Stimulated activated CD4-positive, alpha-beta T cell treated with anti-CD3 and anti-CD28 coated beads, TNF-alpha, amount 100 ng/mL, for 4 hours (primary cell): ENCODE measurements around the gene BRD2.
A peak's percentile ranks its signal among the peaks of the same experiment; 100 is the strongest.

Source experiments
- DNase-seq, 3 experiments: peaks; one replicate each; pipeline ENCODE4 v3.0.0-alpha.2; 2020; ENCODE audit warnings: low read depth in 3 of 3

BRD2 gene

DNA sequence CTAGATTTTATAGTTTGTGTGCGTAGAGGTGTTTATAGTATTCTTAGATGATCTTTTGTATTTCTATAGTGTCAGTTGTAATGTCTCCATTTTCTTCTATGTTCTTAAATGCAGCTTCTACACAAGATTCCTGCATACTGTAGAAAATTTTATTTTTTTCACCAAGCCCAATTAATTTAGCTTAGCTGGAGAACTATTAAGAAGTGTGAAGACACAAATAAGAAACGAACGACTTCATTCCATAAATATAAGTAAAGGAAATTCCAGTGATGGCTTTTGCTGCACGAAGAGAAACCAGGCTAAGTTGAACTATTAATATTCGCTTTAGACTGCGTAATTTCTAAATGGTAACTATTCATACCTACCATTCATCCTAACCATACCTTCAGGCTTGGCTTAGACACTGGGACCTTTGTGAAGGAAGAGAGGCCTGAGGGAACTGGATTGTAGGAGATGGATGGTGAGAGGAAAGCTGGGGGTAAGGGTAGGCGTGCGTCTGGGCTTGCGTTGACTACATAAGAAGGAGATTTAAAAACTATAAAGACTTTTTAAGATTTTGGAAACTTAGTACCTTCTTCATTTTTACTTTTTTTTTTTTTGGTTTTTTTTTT, 25.1 kb downstream of the BRD2 start:
- DNase-seq: no peak

GRCh38 chr6:32995448-32995847, 27.1 kb downstream of the BRD2 start:
- no peak for DNase-seq

DNA sequence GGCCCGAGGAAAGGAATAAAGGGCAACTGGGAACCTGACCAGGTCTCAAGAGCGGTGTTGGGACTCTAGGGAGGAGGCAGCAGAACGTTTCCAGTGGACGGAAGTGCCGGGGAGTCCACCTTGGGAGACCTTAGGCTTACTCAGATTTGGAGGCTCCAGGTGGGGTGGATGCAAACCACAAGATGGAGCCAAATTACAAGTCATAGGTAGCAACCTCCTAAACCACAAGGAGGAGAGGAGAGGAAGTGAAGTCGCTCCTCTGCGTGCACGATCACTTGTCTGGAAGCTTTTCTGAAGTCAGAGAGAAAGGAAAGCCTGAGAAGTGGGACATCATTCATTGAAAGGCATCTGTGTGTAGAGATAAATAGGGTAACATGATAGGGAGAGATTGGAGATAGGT, 31.7 kb downstream of the BRD2 start:
- no peak for DNase-seq

DNA sequence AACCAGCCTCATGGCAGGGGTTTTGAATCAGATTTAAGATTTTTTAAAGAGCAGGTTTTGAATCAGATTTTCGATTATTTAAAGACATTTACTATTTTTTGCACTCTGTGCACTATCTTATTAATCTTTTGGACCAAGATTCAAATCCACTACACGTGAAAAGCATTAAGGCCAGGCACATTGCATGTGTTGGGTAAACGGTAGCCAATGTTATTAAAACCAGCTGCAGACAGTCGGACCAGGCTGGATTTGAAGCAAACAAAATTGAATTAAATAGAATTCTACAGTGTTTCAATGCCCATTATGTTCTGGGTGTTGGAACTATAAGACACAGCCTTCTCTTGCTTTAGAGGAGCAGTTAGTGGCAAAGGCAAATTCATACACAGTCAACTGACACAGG, 33.3 kb downstream of the BRD2 start:
- DNase-seq: no peak

DNA sequence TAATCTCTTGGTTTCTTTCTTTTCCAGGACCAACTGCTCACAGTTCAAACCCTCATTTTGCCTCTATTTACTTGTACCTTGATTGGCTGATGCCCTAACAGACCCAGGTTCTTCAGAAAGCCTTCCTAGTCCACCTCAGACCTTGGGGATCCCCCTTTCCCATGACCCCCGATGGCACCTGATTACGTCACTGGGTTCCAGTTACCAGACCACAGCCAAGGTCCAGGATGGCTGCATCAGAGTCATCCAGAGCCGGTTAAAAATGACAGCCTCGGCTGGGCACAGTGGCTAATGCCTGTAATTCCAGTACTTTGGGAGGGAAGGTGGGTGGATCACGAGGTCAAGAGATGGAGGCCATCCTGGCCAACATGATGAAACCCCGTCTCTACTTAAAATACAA, 36.5 kb downstream of the BRD2 start:
- DNase-seq: no peak

DNA sequence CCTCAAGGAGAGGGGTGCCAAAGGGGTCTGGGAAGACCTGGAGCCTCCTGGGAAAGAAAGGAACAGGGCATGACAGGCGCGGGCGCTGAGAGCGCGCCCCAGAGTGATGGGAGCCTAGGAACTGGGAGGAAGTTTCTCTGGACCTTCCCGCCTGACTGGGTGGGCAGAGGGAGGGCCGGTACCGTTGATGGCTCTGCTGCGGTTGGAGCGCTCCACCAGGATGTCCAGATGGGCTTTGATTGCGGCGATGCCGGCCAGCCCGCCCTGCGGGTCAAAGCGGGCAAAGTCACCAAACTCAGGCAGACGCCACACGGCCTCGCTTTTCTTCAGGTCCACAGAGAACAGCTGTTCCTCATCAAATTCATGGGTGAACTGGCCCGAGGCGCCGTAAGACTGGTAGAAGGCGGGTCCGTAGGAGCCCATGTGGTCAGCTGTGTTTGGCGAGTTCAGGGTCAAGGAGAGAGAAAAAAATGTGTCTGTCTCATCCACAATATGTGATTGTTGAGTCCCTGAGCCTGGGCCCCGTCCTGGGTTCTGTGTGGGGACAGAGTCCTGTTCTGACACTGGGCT, 39.5 kb downstream of the BRD2 start:
- no peak for DNase-seq

DNA sequence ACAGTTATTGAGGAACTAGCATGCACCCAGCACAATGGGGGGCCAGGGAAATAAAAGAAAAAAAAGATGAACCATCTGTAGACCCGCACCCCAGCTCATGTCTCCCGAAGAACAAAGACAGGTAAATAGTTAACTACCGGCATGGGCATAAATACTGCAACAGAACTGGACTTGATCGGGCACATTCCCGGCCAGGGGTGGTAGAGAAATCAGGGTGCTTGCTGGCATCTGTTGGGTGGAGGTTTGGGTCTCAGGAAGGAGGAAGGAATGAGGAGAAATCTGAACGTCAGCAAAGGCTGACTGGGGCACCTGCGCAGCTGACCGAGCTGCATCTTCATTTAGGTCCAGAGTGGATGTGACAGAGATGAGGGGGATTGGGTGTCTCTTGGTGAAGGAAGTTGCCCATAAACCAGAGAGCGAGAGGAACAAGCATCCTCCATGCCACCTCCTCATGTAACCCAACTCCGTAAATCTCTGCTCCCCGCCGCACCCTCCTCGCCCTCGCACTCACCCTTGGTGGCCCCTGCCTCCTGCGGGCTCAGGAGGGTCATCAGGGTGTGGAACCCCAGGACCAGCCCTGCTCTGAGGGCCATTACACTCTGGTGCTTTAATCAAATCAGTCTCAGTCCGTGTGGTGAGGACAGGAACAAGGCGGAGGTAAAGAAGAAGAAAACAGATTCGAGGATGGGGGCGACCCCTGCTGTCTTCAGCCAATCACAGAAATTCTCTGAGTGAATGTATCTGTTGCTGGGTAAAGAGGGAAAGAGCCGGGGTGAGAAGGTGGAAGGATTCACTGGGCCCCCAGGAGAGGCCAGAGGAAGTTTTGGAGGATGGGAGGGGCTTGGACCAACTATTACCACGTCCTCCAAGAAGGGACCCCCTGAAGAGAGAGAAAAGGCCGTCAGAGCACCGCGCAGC, 40.8 kb downstream of the BRD2 start, which contains the start of gene HLA-DOA:
TSS of gene HLA-DOA (minus strand) at position 648 of the 918 bp plus-strand sequence.
- DNase-seq: no peak

GRCh38 chr6:33010356-33010755, 42.0 kb downstream of the BRD2 start:
- DNase-seq: no peak

DNA sequence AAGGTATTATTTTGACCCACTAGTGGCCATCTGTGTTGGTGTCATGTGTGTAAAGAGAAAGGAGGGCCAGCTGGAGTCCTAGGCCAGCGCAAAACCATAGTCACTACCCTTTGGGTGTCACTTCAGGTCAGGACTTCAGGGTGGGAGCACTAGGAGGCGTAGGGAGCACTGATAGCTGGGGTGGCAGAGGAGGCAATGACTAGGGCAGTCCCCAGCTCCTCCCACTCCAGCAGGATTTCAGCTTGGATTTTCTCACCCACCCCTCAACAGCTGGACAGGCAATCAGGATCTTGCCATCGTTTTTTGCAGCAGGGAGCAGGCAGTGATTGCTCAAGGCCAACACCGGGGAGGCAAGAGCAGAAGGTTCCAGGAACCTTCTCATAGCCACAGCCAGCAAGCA, 45.2 kb downstream of the BRD2 start:
- no peak for DNase-seq

DNA sequence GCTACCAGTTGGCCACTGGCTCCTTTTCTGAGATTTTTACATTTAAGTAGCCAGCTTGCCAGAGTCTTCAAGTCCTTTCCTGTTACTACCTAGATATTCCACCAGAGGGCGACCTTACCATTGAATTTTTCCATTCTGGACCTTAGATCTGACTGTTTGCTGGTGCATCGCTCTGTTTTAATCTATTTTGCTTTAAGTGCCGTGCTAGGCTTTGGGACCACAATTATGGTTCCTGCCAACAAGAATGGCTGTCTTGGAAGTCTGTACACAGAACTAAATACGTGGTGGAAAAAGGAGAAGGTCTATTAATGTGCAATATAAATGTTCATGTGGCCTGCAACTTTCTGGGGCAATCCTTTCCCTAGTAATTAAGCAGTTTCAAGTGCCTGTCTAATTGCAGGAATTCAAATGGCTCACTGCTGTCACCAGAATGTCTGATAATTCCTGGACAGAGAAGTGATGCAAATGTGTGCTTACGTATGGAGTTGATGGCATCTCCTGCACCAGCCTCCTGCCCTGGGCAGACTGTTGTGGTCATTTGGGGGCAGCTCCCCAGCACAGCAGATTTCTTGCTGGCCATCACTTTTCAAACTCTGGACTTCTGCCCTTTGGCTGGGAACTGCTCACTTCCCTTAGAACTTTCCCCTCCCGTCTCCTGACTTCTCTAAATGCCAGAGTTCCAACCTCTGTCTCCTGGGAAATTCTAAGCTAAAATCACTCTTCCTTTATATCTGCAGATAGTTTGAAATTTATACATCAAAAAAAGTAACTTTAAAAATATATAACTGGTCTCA, 46.6 kb downstream of the BRD2 start:
- peak in 1 of 3 experiments; percentile 36 for DNase-seq

GRCh38 chr6:33015798-33016197, 47.4 kb downstream of the BRD2 start:
- no peak for DNase-seq

- DNase-seq: no peak
Observed at GRCh38 chr6:33017018-33017417, 48.6 kb downstream of the BRD2 start.

DNA sequence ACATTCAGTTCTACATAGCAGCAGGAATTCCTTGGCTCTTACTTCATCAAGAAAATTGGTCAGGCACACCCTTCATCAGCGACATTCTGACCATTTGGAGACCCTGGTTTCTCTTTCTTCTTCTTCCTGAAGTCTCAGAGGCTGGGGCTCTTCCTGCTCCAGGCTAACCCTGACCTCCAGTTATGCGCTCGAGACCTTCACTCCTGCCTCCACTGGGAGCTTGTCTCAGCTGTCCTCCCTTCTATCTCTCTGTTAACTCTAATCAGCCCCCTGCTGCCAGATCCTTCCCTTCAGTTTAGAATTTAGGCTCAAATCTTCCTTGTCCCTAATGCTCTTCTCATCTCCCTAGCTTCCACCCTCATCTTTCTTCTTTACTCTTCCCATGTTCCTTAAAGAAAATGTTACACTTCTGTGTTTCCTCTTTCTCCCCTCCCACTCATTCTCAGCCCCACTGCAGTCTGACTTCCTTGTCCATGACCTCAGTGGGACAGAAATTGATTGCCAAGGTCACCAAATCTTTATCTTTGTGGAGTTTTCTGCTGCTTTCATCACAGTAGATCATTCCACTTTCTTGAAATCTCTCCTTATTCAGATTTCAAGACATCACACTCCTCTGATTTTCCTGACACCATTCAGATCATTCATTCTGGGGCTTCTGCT, 49.4 kb downstream of the BRD2 start:
- DNase-seq: no peak

- no peak for DNase-seq
Observed at GRCh38 chr6:33018418-33018817, 50.0 kb downstream of the BRD2 start.

DNA sequence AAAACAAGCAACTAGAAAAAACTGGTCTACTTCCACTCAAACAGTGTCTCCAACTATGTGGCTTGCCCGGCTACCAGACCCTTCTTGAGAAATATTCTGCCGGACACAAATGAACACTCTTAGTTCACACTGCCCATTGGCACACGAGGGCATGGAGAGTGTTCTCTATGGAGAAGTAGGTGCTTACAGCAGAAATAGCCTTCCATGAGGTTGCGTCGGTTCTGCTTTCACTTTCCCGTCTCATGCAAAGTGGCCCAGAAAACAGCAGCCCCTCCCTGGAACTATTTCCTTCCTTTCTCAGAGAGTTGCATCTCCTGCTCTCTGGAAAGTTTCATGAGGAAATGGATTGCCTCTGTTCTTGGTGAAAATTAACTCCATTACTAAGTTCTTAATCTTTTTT, 50.5 kb downstream of the BRD2 start:
- peak in 2 of 3 experiments; percentile 13 to 26 for DNase-seq

DNA sequence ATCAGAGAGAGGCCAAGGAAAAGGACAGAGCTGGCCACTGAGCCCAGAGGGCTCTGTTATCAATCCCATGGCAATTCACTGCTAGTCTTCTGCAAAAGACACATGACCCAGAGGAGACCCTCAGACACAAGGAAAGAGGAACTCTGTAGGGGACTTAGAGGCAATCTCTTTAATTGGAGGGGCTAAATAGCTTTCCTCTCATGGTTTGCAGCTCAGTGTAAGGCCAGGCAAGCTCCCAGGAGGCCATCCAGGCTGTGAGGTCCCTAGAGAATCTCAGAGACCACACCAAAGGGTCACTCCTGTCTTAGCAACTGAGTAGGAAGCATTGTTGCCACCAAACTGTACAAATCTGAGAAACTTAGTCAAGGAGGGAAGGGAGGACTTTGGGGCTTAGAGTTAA, 51.0 kb downstream of the BRD2 start:
- no peak for DNase-seq

DNA sequence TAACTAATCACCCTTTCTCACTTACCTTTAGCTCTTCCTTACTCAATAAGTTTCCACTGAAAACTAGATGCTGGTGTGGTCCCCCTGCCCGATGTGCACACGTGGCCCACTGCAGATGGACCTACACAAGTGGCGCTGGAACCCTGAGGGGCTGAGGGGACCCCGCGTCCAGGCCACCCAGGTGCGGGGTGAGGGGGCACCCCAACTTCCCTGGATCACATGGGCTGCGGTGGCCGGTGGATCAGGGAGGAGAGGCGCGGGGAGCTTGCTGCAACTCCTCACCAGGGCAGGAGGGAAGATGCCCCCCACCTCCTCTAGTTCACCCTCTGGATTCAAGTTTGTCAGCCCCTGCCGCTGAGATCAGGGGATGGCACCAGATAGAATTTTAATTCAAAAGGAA, 53.5 kb downstream of the BRD2 start:
- DNase-seq: no peak

GRCh38 chr6:33023536-33023935, 55.1 kb downstream of the BRD2 start:
- no peak for DNase-seq

- no peak for DNase-seq
Observed at GRCh38 chr6:33024521-33024920, 56.1 kb downstream of the BRD2 start.

DNA sequence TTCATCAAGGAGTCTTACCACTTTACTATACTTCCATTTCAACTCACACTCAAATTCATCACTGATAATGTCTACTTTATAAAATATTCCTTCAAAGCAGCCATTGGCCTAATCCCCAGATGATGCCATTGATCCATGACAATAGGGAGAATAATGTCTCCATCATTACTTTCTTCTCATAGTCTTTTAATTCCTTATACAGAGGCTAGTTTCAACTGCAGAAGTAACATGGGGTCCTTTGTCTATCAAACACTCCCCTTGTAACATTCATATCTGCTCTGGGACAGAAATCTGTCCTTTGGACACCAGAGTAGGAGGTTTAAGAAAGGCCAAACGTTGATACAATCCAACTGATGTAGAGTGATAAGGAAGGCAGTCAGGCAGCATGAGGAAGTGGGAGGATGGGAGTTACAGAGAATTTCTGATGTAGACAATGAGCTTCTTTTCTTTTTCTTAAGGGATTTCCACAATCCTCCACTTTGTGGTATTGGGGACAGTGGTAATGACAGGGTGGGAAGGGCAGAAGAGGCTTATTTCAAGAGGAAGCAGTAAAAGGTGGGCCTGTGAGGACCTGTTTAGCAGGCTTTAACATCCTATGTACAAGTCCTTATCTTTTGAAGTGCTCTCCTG, 59.9 kb downstream of the BRD2 start:
- no peak for DNase-seq
